GM12801 (cell line): ENCODE measurements around the gene PARP14.

Source experiments
- CTCF ChIP-seq: IDR thresholded peaks from one replicate; pipeline ENCODE4 v1.5.1; 2011; ENCODE audit warnings: control low read depth; ENCODE audit not compliant: insufficient read length; ENCODE audit errors: extremely low read depth

The PARP14 gene

GRCh38 chr3:122695927-122696561, 15.4 kb downstream of the PARP14 start:
- TF ChIP-seq CTCF = no peak

GRCh38 chr3:122697952-122698620, 17.4 kb downstream of the PARP14 start:
- no peak for TF ChIP-seq CTCF

GRCh38 chr3:122700193-122700592, 19.6 kb downstream of the PARP14 start:
- TF ChIP-seq CTCF = no peak

- no peak for TF ChIP-seq CTCF
These were observed 24.7 kb downstream of the PARP14 start for GRCh38 chr3:122705379-122705778.

- TF ChIP-seq CTCF = no peak
These were observed 33.6 kb downstream of the PARP14 start for GRCh38 chr3:122714273-122714672.

- TF ChIP-seq CTCF = no peak
These were observed 36.0 kb downstream of the PARP14 start for GRCh38 chr3:122716667-122717066.

GRCh38 chr3:122719273-122719921, 38.8 kb downstream of the PARP14 start:
- TF ChIP-seq CTCF = no peak
